ENCODE data around the gene PDCD1LG2. TPM values are rescaled to one million over a fixed set of nuclear protein-coding genes. Genes with fewer than 3 reads are reported as not detected.
"Not testable (repeated sequence)": the region's sequence is repeated elsewhere in the genome, so short reads cannot be mapped to it uniquely, and the experiment has no call there.

PDCD1LG2 gene
- total and polyA plus RNA-seq, 2 experiments from 2014 or later: not detected

GRCh38 chr9:5580650-5581049 is 70.3 kb downstream of the PDCD1LG2 start:
- Mint-ChIP-seq H3K4me3 (no peak overlapping the region), H3K27me3 (ENCODE audit: insufficient read depth, low read depth, poor library complexity) (peaks cover 7% of the 10 kb centered on the region), H3K36me3 (ENCODE audit: low read depth) (no peaks in the 10 kb centered on the region), H3K4me1 (no peaks in the 10 kb centered on the region; the same call in 2 of the 3 replicates), H3K27ac (no peak overlapping the region), H3K9me3 (no peaks in the 10 kb centered on the region)
- ATAC-seq (no peak), DNase-seq (ENCODE audit: low spot score) (no peak)
- no peaks in the 10 kb centered on the region for H3K79me2 ChIP-seq (replicated peaks; ENCODE audit: insufficient read depth)
- no peak overlapping the region for H3K27ac ChIP-seq (ENCODE audit: low read depth)
- no peaks in the 10 kb centered on the region for H3F3A ChIP-seq (replicated peaks; ENCODE audit: low read depth)
- TF ChIP-seq STAT1 (IDR thresholded peaks at IDR 0.05; ENCODE audit: unreplicated experiment) (no peak), ZNF331 (CRISPR knock-in tag; IDR thresholded peaks at IDR 0.05; ENCODE audit: low read depth) (no peak), NANOG (IDR thresholded peaks at IDR 0.05; ENCODE audit: borderline replicate concordance) (no peak), CREB1 (CRISPR knock-in tag; IDR thresholded peaks at IDR 0.05; ENCODE audit: low read depth) (no peak), CTCF (conservative IDR thresholded peaks at IDR 0.05; ENCODE audit: low read depth in 2 of 2) (no peak), ZNF114 (CRISPR knock-in tag; IDR thresholded peaks at IDR 0.05) (no peak), JUNB (IDR thresholded peaks at IDR 0.05; ENCODE audit: unreplicated experiment) (no peak), EZH2 (IDR thresholded peaks at IDR 0.05; ENCODE audit: low read depth, unreplicated experiment) (no peak)
- H2AFZ ChIP-seq: no peak overlapping the region
- 0 out of 2 replicates have a peak, but pooled peaks cover 3% of the 10 kb centered on the region for H3K9me2 ChIP-seq (ENCODE audit: insufficient read depth)
- no peaks in the 10 kb centered on the region for H3K4me1 ChIP-seq (ENCODE audit: insufficient read depth)
- H3K27me3 ChIP-seq (ENCODE audit: insufficient read depth): no peaks in the 10 kb centered on the region
- H3K4me3 ChIP-seq: no peak overlapping the region
- no peaks in the 10 kb centered on the region for H4K20me1 ChIP-seq (replicated peaks; ENCODE audit: insufficient read depth)
- H3K4me2 ChIP-seq: no peak overlapping the region
- H3K36me3 ChIP-seq (ENCODE audit: insufficient read depth): no peaks in the 10 kb centered on the region

- not testable (repeated sequence) for H3K4me1 ChIP-seq (ENCODE audit: insufficient read depth); H3K27me3 Mint-ChIP-seq (ENCODE audit: insufficient read depth, low read depth, poor library complexity); H3F3A ChIP-seq (replicated peaks; ENCODE audit: low read depth); H3K27ac Mint-ChIP-seq; H3K27ac ChIP-seq (ENCODE audit: low read depth); H3K9me2 ChIP-seq (ENCODE audit: insufficient read depth); H3K27me3 ChIP-seq (ENCODE audit: insufficient read depth); H3K4me3 ChIP-seq; H3K9me3 Mint-ChIP-seq; H3K79me2 ChIP-seq (replicated peaks; ENCODE audit: insufficient read depth); H3K4me3 Mint-ChIP-seq; H3K4me1 Mint-ChIP-seq; H3K36me3 Mint-ChIP-seq (ENCODE audit: low read depth); H3K36me3 ChIP-seq (ENCODE audit: insufficient read depth); H2AFZ ChIP-seq; H3K4me2 ChIP-seq; H4K20me1 ChIP-seq (replicated peaks; ENCODE audit: insufficient read depth); ATAC-seq; DNase-seq (ENCODE audit: low spot score)
Measured at GRCh38 chr9:5581706-5582105, 71.4 kb downstream of the PDCD1LG2 start.

- no peak overlapping the region for H3K4me2 ChIP-seq
- H3K4me1 ChIP-seq (ENCODE audit: insufficient read depth): no peaks in the 10 kb centered on the region
- DNase-seq (ENCODE audit: low spot score) (no peak), ATAC-seq (no peak)
- no peaks in the 10 kb centered on the region for H4K20me1 ChIP-seq (replicated peaks; ENCODE audit: insufficient read depth)
- Mint-ChIP-seq H3K4me3 (no peak overlapping the region), H3K27me3 (ENCODE audit: insufficient read depth, low read depth, poor library complexity) (peaks cover 7% of the 10 kb centered on the region), H3K9me3 (no peaks in the 10 kb centered on the region), H3K4me1 (no peaks in the 10 kb centered on the region; the same call in 2 of the 3 replicates), H3K27ac (no peak overlapping the region), H3K36me3 (ENCODE audit: low read depth) (no peaks in the 10 kb centered on the region)
- no peak overlapping the region for H3K27ac ChIP-seq (ENCODE audit: low read depth)
- no peaks in the 10 kb centered on the region for H3F3A ChIP-seq (replicated peaks; ENCODE audit: low read depth)
- H2AFZ ChIP-seq: no peak overlapping the region
- no peaks in the 10 kb centered on the region for H3K79me2 ChIP-seq (replicated peaks; ENCODE audit: insufficient read depth)
- no peak overlapping the region for H3K4me3 ChIP-seq
- 0 out of 2 replicates have a peak, but pooled peaks cover 3% of the 10 kb centered on the region for H3K9me2 ChIP-seq (ENCODE audit: insufficient read depth)
- H3K27me3 ChIP-seq (ENCODE audit: insufficient read depth): no peaks in the 10 kb centered on the region
- TF ChIP-seq STAT1 (IDR thresholded peaks at IDR 0.05; ENCODE audit: unreplicated experiment) (no peak), ZNF114 (CRISPR knock-in tag; IDR thresholded peaks at IDR 0.05) (no peak), EZH2 (IDR thresholded peaks at IDR 0.05; ENCODE audit: low read depth, unreplicated experiment) (no peak), NANOG (IDR thresholded peaks at IDR 0.05; ENCODE audit: borderline replicate concordance) (no peak)
- H3K36me3 ChIP-seq (ENCODE audit: insufficient read depth): no peaks in the 10 kb centered on the region
Measured at GRCh38 chr9:5582835-5583195, 72.5 kb downstream of the PDCD1LG2 start.

Measured in GM23338 (cell line).